Ovary (tissue), 3 donors: ENCODE data around the gene CXCL10.

ENCODE experiments used
- EP300 ChIP-seq: sonication (generic); formaldehyde crosslinking; IDR thresholded peaks from one replicate; pipeline ENCODE4 v1.6.1; 2017; ENCODE audit warnings: antibody characterized with exemption
- POLR2A ChIP-seq: fragments of 450-650 bp; IDR thresholded peaks from one replicate; pipeline ENCODE4 v1.6.1; 2017; ENCODE audit warnings: antibody characterized with exemption, mild to moderate bottlenecking, moderate library complexity
- TF ChIP-seq, protein P1 (sequence below), 3 donors: fragments of 450-650 bp in 2 of 3; fragments of 200-600 bp in 1 of 3; IDR thresholded peaks; one replicate each; pipeline versions ENCODE4 v1.5.1 to v1.8.0; 2016 to 2022; ENCODE audit warnings: antibody characterized with exemption in 3 of 3, mild to moderate bottlenecking in 1 of 3
- donor health status: DM: no; HTN: no; CAD: no.

DNA sequence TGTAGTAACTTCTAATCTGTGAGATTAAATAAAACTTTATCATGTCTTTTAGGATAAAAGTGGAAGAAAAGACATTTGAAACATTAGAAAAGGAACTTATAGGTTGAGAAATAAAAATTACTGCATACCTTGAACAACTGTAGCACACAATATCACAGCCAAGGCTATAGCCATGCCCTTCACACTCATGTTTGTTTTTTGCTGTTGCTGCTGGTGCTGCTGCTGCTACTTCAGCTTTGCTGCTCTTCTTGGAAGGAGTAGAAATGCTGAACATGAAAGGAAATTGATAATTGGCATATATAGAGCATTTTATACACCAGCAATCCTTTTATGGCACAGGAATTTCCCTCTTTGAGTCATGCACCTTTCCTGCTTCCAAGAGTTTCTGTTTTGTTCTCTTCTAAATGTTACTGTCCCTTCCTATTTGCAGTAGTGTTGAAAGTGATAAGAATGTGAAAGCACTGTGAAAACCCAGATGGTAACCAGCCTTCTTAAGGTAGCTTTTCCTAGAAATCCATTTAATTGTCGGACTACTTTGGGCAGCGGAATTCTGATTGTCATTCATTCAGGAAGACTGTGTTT lies 12.6 kb upstream of the CXCL10 start, which contains the start of gene CXCL11:
- TF ChIP-seq, protein P1, sequence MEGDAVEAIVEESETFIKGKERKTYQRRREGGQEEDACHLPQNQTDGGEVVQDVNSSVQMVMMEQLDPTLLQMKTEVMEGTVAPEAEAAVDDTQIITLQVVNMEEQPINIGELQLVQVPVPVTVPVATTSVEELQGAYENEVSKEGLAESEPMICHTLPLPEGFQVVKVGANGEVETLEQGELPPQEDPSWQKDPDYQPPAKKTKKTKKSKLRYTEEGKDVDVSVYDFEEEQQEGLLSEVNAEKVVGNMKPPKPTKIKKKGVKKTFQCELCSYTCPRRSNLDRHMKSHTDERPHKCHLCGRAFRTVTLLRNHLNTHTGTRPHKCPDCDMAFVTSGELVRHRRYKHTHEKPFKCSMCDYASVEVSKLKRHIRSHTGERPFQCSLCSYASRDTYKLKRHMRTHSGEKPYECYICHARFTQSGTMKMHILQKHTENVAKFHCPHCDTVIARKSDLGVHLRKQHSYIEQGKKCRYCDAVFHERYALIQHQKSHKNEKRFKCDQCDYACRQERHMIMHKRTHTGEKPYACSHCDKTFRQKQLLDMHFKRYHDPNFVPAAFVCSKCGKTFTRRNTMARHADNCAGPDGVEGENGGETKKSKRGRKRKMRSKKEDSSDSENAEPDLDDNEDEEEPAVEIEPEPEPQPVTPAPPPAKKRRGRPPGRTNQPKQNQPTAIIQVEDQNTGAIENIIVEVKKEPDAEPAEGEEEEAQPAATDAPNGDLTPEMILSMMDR (IDR thresholded peaks at IDR 0.05): no peak
- TF ChIP-seq POLR2A: no peak
- no peak for TF ChIP-seq EP300
